GM10248 (cell line): ENCODE results near the gene ANKMY2.

Experiments used
- CTCF ChIA-PET: fragments of 300-600 bp; sonication (Branson Sonifier 250); formaldehyde crosslinking; extraction: SDS; loops from one replicate; lab custom pipeline; 2021; ENCODE audit warnings: antibody characterized with exemption; lab: Yijun Ruan, JAX
- POLR2A ChIA-PET: fragments of 350-650 bp; sonication (Branson Sonifier 250); formaldehyde crosslinking; extraction: SDS; loops from one replicate; lab custom pipeline; 2020; ENCODE audit warnings: antibody characterized with exemption; lab: Yijun Ruan, JAX
- DNase-seq: peaks from one replicate; pipeline ENCODE4 v3.0.0; 2012; ENCODE audit errors: extremely low spot score
- TF ChIP-seq, protein P1 (sequence below): IDR thresholded peaks from 2 replicates; pipeline ENCODE4 v1.5.1; 2012; ENCODE audit warnings: mild to moderate bottlenecking, low read depth; ENCODE audit errors: extremely low read depth, missing control alignments, control extremely low read depth

Gene ANKMY2

DNA sequence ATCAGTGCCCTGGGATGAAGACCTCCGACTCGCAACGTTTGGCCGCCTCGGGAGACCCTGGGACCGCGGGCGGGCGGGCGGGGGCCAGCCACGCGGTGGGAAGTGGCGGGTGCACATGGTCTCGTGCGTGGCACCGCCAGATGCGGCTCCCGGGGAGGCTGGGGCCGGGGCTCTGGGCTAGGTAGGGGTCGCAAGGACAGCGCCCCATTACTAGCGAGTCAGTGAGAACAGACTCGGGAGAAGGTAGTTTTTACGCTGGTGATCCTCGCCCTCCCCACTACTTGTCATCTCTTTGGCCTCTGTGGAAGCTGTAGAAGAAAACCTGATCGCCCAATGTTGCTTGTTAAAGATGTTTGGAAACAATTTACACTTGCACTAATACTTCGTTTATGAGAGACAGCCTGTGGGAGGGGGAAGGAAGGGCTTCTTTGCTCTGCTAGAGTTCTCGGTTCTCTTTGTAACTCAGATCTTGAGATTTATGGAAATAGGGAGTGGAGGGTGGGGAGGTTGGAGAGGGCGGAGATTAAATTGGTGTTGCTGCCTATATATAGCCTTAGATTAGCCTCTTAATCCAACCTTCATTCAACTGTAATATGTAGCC, 1.0 kb upstream of the ANKMY2 start:
- POLR2A ChIA-PET, result no interaction called here
- TF ChIP-seq, protein P1, sequence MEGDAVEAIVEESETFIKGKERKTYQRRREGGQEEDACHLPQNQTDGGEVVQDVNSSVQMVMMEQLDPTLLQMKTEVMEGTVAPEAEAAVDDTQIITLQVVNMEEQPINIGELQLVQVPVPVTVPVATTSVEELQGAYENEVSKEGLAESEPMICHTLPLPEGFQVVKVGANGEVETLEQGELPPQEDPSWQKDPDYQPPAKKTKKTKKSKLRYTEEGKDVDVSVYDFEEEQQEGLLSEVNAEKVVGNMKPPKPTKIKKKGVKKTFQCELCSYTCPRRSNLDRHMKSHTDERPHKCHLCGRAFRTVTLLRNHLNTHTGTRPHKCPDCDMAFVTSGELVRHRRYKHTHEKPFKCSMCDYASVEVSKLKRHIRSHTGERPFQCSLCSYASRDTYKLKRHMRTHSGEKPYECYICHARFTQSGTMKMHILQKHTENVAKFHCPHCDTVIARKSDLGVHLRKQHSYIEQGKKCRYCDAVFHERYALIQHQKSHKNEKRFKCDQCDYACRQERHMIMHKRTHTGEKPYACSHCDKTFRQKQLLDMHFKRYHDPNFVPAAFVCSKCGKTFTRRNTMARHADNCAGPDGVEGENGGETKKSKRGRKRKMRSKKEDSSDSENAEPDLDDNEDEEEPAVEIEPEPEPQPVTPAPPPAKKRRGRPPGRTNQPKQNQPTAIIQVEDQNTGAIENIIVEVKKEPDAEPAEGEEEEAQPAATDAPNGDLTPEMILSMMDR, result no peak
- DNase-seq, result no peak
- CTCF ChIA-PET, result interaction anchor here (1.0 to 1.9 kb wide), 4 partner anchors 8 to 82 kb away, joined by 4 to 7 read pairs (median 4); no protein-coding TSS in a partner anchor

- ChIA-PET CTCF (interaction anchor here (1.0 to 1.9 kb wide), 4 partner anchors 10 to 80 kb away, joined by 4 to 7 read pairs (median 4); no protein-coding TSS in a partner anchor), POLR2A (no interaction called here)
- peak; percentile 15 for DNase-seq
- TF ChIP-seq, protein P1, result no peak
Measured at GRCh38 chr7:16644636-16645592, 640 bp downstream of the ANKMY2 start.

- ChIA-PET CTCF (no interaction called here), POLR2A (no interaction called here)
- no peak for DNase-seq
- TF ChIP-seq, protein P1, result no peak
Measured at GRCh38 chr7:16644157-16644556, 1.4 kb downstream of the ANKMY2 start.

- ChIA-PET POLR2A (no interaction called here), CTCF (interaction anchor here (1.0 kb wide), 1 partner anchor 11 kb away, joined by 3 read pairs; no protein-coding TSS in a partner anchor)
- TF ChIP-seq, protein P1, result no peak
- DNase-seq, result no peak
Measured at GRCh38 chr7:16638282-16639280, 7.0 kb downstream of the ANKMY2 start.

DNA sequence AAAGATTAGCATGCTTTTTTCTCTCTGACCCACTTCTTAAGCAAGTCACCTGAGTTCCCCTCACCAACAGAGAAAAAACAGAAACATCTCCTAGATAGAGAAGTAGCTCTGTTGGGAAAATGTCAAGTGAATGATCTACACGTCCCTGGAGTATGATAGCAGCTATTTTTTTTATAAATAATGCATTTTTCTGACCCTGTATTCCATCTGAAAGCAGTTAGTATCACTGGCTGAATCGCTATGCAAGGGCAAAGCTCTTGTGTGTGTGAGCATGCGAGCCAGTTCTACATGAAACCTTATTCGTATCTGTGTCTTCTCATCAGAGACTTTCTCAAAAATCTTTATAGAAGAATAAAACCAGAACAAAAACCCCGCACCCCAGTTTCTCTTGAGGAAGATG, 8.2 kb downstream of the ANKMY2 start:
- DNase-seq, result no peak
- ChIA-PET CTCF (interaction anchor here (1.1 to 1.4 kb wide), 2 partner anchors 17 to 18 kb away, joined by 3 read pairs; no protein-coding TSS in a partner anchor), POLR2A (no interaction called here)
- TF ChIP-seq, protein P1, result no peak

GRCh38 chr7:16636555-16637101, 8.9 kb downstream of the ANKMY2 start:
- no peak for DNase-seq
- TF ChIP-seq, protein P1, result no peak
- ChIA-PET POLR2A (no interaction called here), CTCF (interaction anchor here (1.1 to 1.4 kb wide), 3 partner anchors 14 to 18 kb away, joined by 3 to 5 read pairs (median 3); no protein-coding TSS in a partner anchor)
